DOHH2 (cell line): ENCODE results near the gene ESYT2.

Experiments used
- H3F3A ChIP-seq: fragments of 200-600 bp; sonication (generic), shearing (Covaris generic); 2 replicates; pipeline ENCODE4 v1.6.0; 2016; ENCODE audit warnings: antibody characterized with exemption, mild to moderate bottlenecking; ENCODE audit not compliant: control insufficient read depth, insufficient read depth
- H3K27ac ChIP-seq: fragments of 200-600 bp; sonication (generic); 2 replicates; pipeline ENCODE4 v1.5.1; 2014; ENCODE audit warnings: low read depth, mild to moderate bottlenecking, low read length, moderate library complexity
- H3K27me3 ChIP-seq: fragments of 200-600 bp; sonication (generic); 2 replicates; pipeline ENCODE4 v1.6.1; 2014; ENCODE audit warnings: mild to moderate bottlenecking, low read length, mixed read lengths; ENCODE audit not compliant: control insufficient read depth
- H3K36me3 ChIP-seq: fragments of 200-600 bp; sonication (generic); 2 replicates; pipeline ENCODE4 v1.6.1; 2014; ENCODE audit warnings: mild to moderate bottlenecking, low read length, moderate library complexity, mixed read lengths; ENCODE audit not compliant: control insufficient read depth
- H3K4me1 ChIP-seq: fragments of 200-600 bp; sonication (generic); 2 replicates; pipeline ENCODE4 v1.6.1; 2014; ENCODE audit warnings: mild to moderate bottlenecking, low read length, mixed read lengths; ENCODE audit not compliant: control insufficient read depth
- H3K4me2 ChIP-seq: fragments of 200-600 bp; sonication (generic); 2 replicates; pipeline ENCODE4 v1.6.0; 2014; ENCODE audit warnings: mild to moderate bottlenecking, low read length, moderate library complexity
- H3K4me3 ChIP-seq: fragments of 200-600 bp; sonication (generic); 2 replicates; pipeline ENCODE4 v1.5.1; 2014; ENCODE audit warnings: mild to moderate bottlenecking, low read length, mixed read lengths
- H3K79me2 ChIP-seq: fragments of 200-600 bp; sonication (generic); 2 replicates; pipeline ENCODE4 v1.6.1; 2014; ENCODE audit warnings: mild to moderate bottlenecking, low read length, mixed read lengths; ENCODE audit not compliant: control insufficient read depth
- H3K9me2 ChIP-seq: fragments of 200-600 bp; sonication (generic); replicated peaks from 2 replicates; pipeline ENCODE4 v1.6.1; 2014; ENCODE audit warnings: mild to moderate bottlenecking, low read length, mixed read lengths; ENCODE audit not compliant: control insufficient read depth
- H3K9me3 ChIP-seq: fragments of 200-600 bp; sonication (generic); 2 replicates; pipeline ENCODE4 v1.6.1; 2014; ENCODE audit warnings: antibody characterized with exemption, low read length, mixed read lengths; ENCODE audit not compliant: control insufficient read depth, insufficient read depth
- H4K20me1 ChIP-seq: fragments of 200-600 bp; sonication (generic); 2 replicates; pipeline ENCODE4 v1.6.0; 2014; ENCODE audit warnings: low read depth, mild to moderate bottlenecking, antibody characterized with exemption, low read length, moderate library complexity; ENCODE audit not compliant: control insufficient read depth, insufficient read depth
- CTCF ChIP-seq: fragments of 200-600 bp; sonication (generic); IDR thresholded peaks from one replicate; pipeline ENCODE4 v1.5.1; 2014; ENCODE audit warnings: antibody characterized with exemption, mild to moderate bottlenecking, low read depth, low read length; ENCODE audit not compliant: poor library complexity, severe bottlenecking
- EZH2phosphoT487 ChIP-seq: fragments of 200-600 bp; sonication (generic); IDR thresholded peaks from 2 replicates; pipeline ENCODE4 v1.6.1; 2017; ENCODE audit warnings: borderline replicate concordance, mild to moderate bottlenecking, antibody characterized with exemption, low read length, moderate library complexity, mixed read lengths

The ESYT2 gene

GRCh38 chr7:158759245-158759614 is 70.1 kb downstream of the ESYT2 start:
- H3K79me2 ChIP-seq: no peaks in the 10 kb centered on the region
- no peaks in the 10 kb centered on the region for H3K9me3 ChIP-seq
- no peak overlapping the region for H3K27ac ChIP-seq
- no peak overlapping the region for H3K4me2 ChIP-seq
- TF ChIP-seq EZH2phosphoT487 (no peak), CTCF (no peak)
- H3K27me3 ChIP-seq: no peaks in the 10 kb centered on the region
- no peaks in the 10 kb centered on the region for H3K9me2 ChIP-seq
- H3K4me1 ChIP-seq: no peaks in the 10 kb centered on the region
- H4K20me1 ChIP-seq: no peaks in the 10 kb centered on the region
- H3K36me3 ChIP-seq: peaks cover 35% of the 10 kb centered on the region
- no peaks in the 10 kb centered on the region for H3F3A ChIP-seq
- H3K4me3 ChIP-seq: no peak overlapping the region

- Histone ChIP-seq H3K9me3 (no peaks in the 10 kb centered on the region), H3K27ac (no peak overlapping the region), H3K36me3 (peaks cover 34% of the 10 kb centered on the region), H4K20me1 (no peaks in the 10 kb centered on the region), H3F3A (no peaks in the 10 kb centered on the region), H3K79me2 (no peaks in the 10 kb centered on the region), H3K27me3 (no peaks in the 10 kb centered on the region), H3K4me2 (no peak overlapping the region), H3K4me3 (no peak overlapping the region), H3K9me2 (no peaks in the 10 kb centered on the region), H3K4me1 (no peaks in the 10 kb centered on the region)
- TF ChIP-seq CTCF (no peak), EZH2phosphoT487 (no peak)
Observed at GRCh38 chr7:158758586-158759244, 70.6 kb downstream of the ESYT2 start.

- Histone ChIP-seq H3K27ac (no peak overlapping the region), H3K9me2 (no peaks in the 10 kb centered on the region)
Observed at GRCh38 chr7:158757404-158757989, 71.8 kb downstream of the ESYT2 start.

More at GRCh38 chr7:158757404-158757989, 71.8 kb downstream of the ESYT2 start:
- H4K20me1 ChIP-seq: no peaks in the 10 kb centered on the region
- H3K4me3 ChIP-seq: no peak overlapping the region
- H3K27me3 ChIP-seq: no peaks in the 10 kb centered on the region
- H3K4me2 ChIP-seq: no peak overlapping the region
- no peaks in the 10 kb centered on the region for H3K9me3 ChIP-seq
- H3F3A ChIP-seq: no peaks in the 10 kb centered on the region
- H3K4me1 ChIP-seq: no peaks in the 10 kb centered on the region
- TF ChIP-seq CTCF (no peak), EZH2phosphoT487 (no peak)
- peaks cover 34% of the 10 kb centered on the region for H3K36me3 ChIP-seq
- no peaks in the 10 kb centered on the region for H3K79me2 ChIP-seq
